ENCODE data around the gene MAB21L1.

MAB21L1 gene

DNA sequence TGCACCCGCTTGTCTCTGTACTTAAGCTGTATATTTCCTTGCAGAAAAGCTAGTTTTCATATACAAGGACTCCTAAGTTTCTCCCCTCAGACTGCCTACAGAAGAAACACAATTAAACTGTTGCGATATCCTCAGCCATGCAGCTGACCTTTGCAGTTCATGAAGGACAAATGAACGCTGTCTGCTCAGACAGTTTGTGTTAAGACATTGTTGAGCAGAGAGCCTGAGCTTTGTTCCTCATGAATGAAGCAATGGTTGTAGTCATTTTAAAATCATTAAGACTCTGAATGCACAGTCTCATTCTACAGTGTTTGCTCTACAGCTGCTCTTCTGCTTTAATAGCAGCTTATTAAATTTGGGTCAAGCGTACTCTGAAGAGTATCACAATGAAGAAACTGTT is 23.2 kb upstream of the MAB21L1 start:
- TF ChIP-seq ZNF600 (tag by site-specific recombination; IDR thresholded peaks at IDR 0.05) (no peak), ZNF404 (tag by site-specific recombination; IDR thresholded peaks at IDR 0.05) (no peak), ZNF624 (tag by site-specific recombination; IDR thresholded peaks at IDR 0.05) (no peak), ZNF394 (tag by site-specific recombination; IDR thresholded peaks at IDR 0.05; ENCODE audit: borderline replicate concordance) (no peak), ZNF548 (tag by site-specific recombination; IDR thresholded peaks at IDR 0.05) (no peak), ZNF292 (tag by site-specific recombination; IDR thresholded peaks at IDR 0.05; ENCODE audit: borderline replicate concordance, low read depth) (no peak), TCF7L2 (IDR thresholded peaks at IDR 0.05; ENCODE audit: borderline replicate concordance, low read depth, low read length) (no peak), ZFP69B (tag by site-specific recombination; IDR thresholded peaks at IDR 0.05) (no peak), ZNF239 (tag by site-specific recombination; IDR thresholded peaks at IDR 0.05) (no peak)
- TF ChIP-seq, protein P1, sequence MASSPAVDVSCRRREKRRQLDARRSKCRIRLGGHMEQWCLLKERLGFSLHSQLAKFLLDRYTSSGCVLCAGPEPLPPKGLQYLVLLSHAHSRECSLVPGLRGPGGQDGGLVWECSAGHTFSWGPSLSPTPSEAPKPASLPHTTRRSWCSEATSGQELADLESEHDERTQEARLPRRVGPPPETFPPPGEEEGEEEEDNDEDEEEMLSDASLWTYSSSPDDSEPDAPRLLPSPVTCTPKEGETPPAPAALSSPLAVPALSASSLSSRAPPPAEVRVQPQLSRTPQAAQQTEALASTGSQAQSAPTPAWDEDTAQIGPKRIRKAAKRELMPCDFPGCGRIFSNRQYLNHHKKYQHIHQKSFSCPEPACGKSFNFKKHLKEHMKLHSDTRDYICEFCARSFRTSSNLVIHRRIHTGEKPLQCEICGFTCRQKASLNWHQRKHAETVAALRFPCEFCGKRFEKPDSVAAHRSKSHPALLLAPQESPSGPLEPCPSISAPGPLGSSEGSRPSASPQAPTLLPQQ (tag by site-specific recombination; IDR thresholded peaks at IDR 0.05), result no peak
- Histone ChIP-seq H3K36me3 (ENCODE audit: control insufficient read depth in 2 of 2, insufficient read depth in 1 of 2, low read length in 2 of 2) (no peaks in the 10 kb centered on the region), H3K4me1 (ENCODE audit: control insufficient read depth, insufficient read depth, low read length) (peaks cover 22% of the 10 kb centered on the region), H3K4me3 (ENCODE audit: low read depth, low read length) (no peak overlapping the region), H3K9me3 (ENCODE audit: control insufficient read depth, insufficient read depth, low read depth, low read length) (no peaks in the 10 kb centered on the region), H3K27ac (ENCODE audit: extremely low read depth, low read depth, low read length) (no peak overlapping the region)
- CTCF ChIA-PET, result interaction anchor here (0.5 to 0.7 kb wide), 4 partner anchors 12 to 846 kb away, joined by 3 to 4 read pairs (median 4); no protein-coding TSS in a partner anchor
- POLR2A ChIA-PET, result interaction anchor here (1.4 kb wide), 1 partner anchor 23 kb away, joined by 4 read pairs; the partner anchor contains the start of gene MAB21L1

DNA sequence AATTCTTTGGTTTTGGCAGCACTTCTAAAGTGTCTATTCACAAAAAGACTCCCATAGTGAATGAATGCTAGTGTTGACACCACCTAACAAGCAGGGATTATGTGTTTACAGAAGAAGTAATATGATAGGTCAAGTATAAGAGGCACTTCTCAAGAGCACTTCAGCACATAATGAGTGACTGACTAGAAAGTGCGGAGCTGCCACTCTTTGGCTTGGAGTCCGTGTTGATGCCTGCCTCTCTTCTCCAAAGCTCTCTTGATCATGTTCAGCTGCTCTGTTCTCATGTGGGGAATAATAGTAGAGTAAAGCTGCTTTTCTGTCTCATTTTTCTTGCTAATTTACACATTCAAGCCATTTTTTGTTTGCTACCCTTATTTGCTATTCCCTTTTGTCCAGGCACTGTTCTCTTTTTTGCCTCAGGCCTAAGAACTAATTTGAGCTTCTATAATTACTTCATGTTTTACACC is 22.7 kb upstream of the MAB21L1 start:
- POLR2A ChIA-PET, result interaction anchor here (1.4 kb wide), 1 partner anchor 23 kb away, joined by 4 read pairs; the partner anchor contains the start of gene MAB21L1
- TF ChIP-seq, protein P2, sequence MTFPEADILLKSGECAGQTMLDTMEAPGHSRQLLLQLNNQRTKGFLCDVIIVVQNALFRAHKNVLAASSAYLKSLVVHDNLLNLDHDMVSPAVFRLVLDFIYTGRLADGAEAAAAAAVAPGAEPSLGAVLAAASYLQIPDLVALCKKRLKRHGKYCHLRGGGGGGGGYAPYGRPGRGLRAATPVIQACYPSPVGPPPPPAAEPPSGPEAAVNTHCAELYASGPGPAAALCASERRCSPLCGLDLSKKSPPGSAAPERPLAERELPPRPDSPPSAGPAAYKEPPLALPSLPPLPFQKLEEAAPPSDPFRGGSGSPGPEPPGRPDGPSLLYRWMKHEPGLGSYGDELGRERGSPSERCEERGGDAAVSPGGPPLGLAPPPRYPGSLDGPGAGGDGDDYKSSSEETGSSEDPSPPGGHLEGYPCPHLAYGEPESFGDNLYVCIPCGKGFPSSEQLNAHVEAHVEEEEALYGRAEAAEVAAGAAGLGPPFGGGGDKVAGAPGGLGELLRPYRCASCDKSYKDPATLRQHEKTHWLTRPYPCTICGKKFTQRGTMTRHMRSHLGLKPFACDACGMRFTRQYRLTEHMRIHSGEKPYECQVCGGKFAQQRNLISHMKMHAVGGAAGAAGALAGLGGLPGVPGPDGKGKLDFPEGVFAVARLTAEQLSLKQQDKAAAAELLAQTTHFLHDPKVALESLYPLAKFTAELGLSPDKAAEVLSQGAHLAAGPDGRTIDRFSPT (tag by site-specific recombination; IDR thresholded peaks at IDR 0.05), result 0 out of 2 replicates have a peak, but pooled peaks have one; percentile 40
- TF ChIP-seq, protein P3, sequence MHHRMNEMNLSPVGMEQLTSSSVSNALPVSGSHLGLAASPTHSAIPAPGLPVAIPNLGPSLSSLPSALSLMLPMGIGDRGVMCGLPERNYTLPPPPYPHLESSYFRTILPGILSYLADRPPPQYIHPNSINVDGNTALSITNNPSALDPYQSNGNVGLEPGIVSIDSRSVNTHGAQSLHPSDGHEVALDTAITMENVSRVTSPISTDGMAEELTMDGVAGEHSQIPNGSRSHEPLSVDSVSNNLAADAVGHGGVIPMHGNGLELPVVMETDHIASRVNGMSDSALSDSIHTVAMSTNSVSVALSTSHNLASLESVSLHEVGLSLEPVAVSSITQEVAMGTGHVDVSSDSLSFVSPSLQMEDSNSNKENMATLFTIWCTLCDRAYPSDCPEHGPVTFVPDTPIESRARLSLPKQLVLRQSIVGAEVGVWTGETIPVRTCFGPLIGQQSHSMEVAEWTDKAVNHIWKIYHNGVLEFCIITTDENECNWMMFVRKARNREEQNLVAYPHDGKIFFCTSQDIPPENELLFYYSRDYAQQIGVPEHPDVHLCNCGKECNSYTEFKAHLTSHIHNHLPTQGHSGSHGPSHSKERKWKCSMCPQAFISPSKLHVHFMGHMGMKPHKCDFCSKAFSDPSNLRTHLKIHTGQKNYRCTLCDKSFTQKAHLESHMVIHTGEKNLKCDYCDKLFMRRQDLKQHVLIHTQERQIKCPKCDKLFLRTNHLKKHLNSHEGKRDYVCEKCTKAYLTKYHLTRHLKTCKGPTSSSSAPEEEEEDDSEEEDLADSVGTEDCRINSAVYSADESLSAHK (tag by site-specific recombination; IDR thresholded peaks at IDR 0.05), result peak; percentile 85
- TF ChIP-seq, protein P4, sequence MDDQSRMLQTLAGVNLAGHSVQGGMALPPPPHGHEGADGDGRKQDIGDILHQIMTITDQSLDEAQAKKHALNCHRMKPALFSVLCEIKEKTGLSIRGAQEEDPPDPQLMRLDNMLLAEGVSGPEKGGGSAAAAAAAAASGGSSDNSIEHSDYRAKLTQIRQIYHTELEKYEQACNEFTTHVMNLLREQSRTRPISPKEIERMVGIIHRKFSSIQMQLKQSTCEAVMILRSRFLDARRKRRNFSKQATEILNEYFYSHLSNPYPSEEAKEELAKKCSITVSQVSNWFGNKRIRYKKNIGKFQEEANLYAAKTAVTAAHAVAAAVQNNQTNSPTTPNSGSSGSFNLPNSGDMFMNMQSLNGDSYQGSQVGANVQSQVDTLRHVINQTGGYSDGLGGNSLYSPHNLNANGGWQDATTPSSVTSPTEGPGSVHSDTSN (CRISPR knock-in tag; IDR thresholded peaks at IDR 0.05), result no peak
- TF ChIP-seq OSR2 (tag by site-specific recombination; IDR thresholded peaks at IDR 0.05) (peak; percentile 96), ZNF561 (tag by site-specific recombination; IDR thresholded peaks at IDR 0.05; ENCODE audit: borderline replicate concordance) (peak; percentile 86), IKZF3 (tag by site-specific recombination; IDR thresholded peaks at IDR 0.05) (peak; percentile 78), ZNF843 (tag by site-specific recombination; IDR thresholded peaks at IDR 0.05) (peak; percentile 89), ZNF660 (tag by site-specific recombination; IDR thresholded peaks at IDR 0.05) (no peak), SETDB1 (IDR thresholded peaks at IDR 0.05; ENCODE audit: insufficient read length, low read length) (no peak), ZNF335 (tag by site-specific recombination; conservative IDR thresholded peaks at IDR 0.05) (peak; percentile 73)
- TF ChIP-seq, protein P5, sequence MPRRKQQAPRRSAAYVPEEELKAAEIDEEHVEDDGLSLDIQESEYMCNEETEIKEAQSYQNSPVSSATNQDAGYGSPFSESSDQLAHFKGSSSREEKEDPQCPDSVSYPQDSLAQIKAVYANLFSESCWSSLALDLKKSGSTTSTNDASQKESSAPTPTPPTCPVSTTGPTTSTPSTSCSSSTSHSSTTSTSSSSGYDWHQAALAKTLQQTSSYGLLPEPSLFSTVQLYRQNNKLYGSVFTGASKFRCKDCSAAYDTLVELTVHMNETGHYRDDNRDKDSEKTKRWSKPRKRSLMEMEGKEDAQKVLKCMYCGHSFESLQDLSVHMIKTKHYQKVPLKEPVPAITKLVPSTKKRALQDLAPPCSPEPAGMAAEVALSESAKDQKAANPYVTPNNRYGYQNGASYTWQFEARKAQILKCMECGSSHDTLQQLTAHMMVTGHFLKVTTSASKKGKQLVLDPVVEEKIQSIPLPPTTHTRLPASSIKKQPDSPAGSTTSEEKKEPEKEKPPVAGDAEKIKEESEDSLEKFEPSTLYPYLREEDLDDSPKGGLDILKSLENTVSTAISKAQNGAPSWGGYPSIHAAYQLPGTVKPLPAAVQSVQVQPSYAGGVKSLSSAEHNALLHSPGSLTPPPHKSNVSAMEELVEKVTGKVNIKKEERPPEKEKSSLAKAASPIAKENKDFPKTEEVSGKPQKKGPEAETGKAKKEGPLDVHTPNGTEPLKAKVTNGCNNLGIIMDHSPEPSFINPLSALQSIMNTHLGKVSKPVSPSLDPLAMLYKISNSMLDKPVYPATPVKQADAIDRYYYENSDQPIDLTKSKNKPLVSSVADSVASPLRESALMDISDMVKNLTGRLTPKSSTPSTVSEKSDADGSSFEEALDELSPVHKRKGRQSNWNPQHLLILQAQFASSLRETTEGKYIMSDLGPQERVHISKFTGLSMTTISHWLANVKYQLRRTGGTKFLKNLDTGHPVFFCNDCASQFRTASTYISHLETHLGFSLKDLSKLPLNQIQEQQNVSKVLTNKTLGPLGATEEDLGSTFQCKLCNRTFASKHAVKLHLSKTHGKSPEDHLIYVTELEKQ (tag by site-specific recombination; IDR thresholded peaks at IDR 0.05; ENCODE audit: borderline replicate concordance), result peak; percentile 77; the same call in 1 of the 2 replicates
- TF ChIP-seq, protein P6, sequence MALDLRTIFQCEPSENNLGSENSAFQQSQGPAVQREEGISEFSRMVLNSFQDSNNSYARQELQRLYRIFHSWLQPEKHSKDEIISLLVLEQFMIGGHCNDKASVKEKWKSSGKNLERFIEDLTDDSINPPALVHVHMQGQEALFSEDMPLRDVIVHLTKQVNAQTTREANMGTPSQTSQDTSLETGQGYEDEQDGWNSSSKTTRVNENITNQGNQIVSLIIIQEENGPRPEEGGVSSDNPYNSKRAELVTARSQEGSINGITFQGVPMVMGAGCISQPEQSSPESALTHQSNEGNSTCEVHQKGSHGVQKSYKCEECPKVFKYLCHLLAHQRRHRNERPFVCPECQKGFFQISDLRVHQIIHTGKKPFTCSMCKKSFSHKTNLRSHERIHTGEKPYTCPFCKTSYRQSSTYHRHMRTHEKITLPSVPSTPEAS (tag by site-specific recombination; IDR thresholded peaks at IDR 0.05), result peak; percentile 13; the same call in 1 of the 2 replicates

More for the DNA sequence above, 22.7 kb upstream of the MAB21L1 start:
- Histone ChIP-seq H3K27ac (ENCODE audit: extremely low read depth, low read depth, low read length) (no peak overlapping the region), H3K4me1 (ENCODE audit: control insufficient read depth, insufficient read depth, low read length) (peaks cover 22% of the 10 kb centered on the region), H3K9me3 (ENCODE audit: control insufficient read depth, insufficient read depth, low read depth, low read length) (no peaks in the 10 kb centered on the region), H3K4me3 (ENCODE audit: low read depth, low read length) (no peak overlapping the region), H3K36me3 (ENCODE audit: control insufficient read depth in 2 of 2, insufficient read depth in 1 of 2, low read length in 2 of 2) (no peaks in the 10 kb centered on the region)
- CTCF ChIA-PET, result interaction anchor here (0.5 to 0.7 kb wide), 4 partner anchors 11 to 845 kb away, joined by 3 to 4 read pairs (median 4); no protein-coding TSS in a partner anchor

Data from HEK293 (cell line).